Neuronal stem cell (in vitro differentiated cells): ENCODE data around the gene RREB1.

ENCODE experiments used
- DNase-seq: peaks from one replicate; pipeline ENCODE4 v3.0.0-alpha.2; 2013; ENCODE audit warnings: low spot score
- H2AFZ ChIP-seq: one replicate; pipeline ENCODE4 v1.6.1; 2013; ENCODE audit warnings: mild to moderate bottlenecking, low read length, inconsistent platforms
- H2AK5ac ChIP-seq: 2 replicates; pipeline ENCODE4 v1.6.1; 2013; ENCODE audit warnings: low read depth, mild to moderate bottlenecking, inconsistent platforms, low read length, moderate library complexity, mixed read lengths
- H2BK120ac ChIP-seq: 2 replicates; pipeline ENCODE4 v1.6.1; 2013; ENCODE audit warnings: low read depth, mild to moderate bottlenecking, inconsistent platforms, low read length, moderate library complexity, mixed read lengths
- H2BK12ac ChIP-seq: one replicate; pipeline ENCODE4 v1.6.1; 2013; ENCODE audit warnings: low read length, inconsistent platforms
- H2BK15ac ChIP-seq: 2 replicates; pipeline ENCODE4 v1.6.1; 2013; ENCODE audit warnings: mild to moderate bottlenecking, low read length, inconsistent platforms, mixed read lengths
- H2BK5ac ChIP-seq: one replicate; pipeline ENCODE4 v1.6.1; 2013; ENCODE audit warnings: inconsistent platforms, mild to moderate bottlenecking, low read length, moderate library complexity
- H3K14ac ChIP-seq: one replicate; pipeline ENCODE4 v1.6.1; 2013; ENCODE audit warnings: low read length, inconsistent platforms
- H3K18ac ChIP-seq: 2 replicates; pipeline ENCODE4 v1.6.1; 2013; ENCODE audit warnings: low read length, inconsistent platforms
- H3K23ac ChIP-seq: 2 replicates; pipeline ENCODE4 v1.6.1; 2013; ENCODE audit warnings: low read depth, mild to moderate bottlenecking, mixed read lengths, low read length, inconsistent platforms; ENCODE audit not compliant: poor library complexity
- H3K27ac ChIP-seq: replicated peaks from 3 replicates; pipeline ENCODE4 v1.5.1; 2013; ENCODE audit warnings: low read length, inconsistent platforms
- H3K27me3 ChIP-seq, 3 experiments: 2 replicates each; pipeline ENCODE4 v1.6.1; 2013; ENCODE audit warnings: low read length in 3 of 3, mild to moderate bottlenecking in 2 of 3, inconsistent platforms in 1 of 3, low read depth in 1 of 3, mixed read lengths in 1 of 3, moderate library complexity in 1 of 3; ENCODE audit not compliant: control insufficient read depth in 3 of 3, insufficient read depth in 3 of 3
- H3K36me3 ChIP-seq, 2 donors: replicated peaks in 1 of 2; 2 replicates each; pipeline ENCODE4 v1.6.1; 2013; ENCODE audit warnings: low read length in 2 of 2; ENCODE audit not compliant: control insufficient read depth in 2 of 2, insufficient read depth in 2 of 2
- H3K4ac ChIP-seq: 2 replicates; pipeline ENCODE4 v1.6.1; 2013; ENCODE audit warnings: inconsistent platforms, mild to moderate bottlenecking, low read length, moderate library complexity
- H3K4me1 ChIP-seq, 2 donors: 1 replicate in 1 of 2; 2 replicates in 1 of 2; pipeline ENCODE4 v1.6.1; 2013; ENCODE audit warnings: low read length in 2 of 2, low read depth in 1 of 2; ENCODE audit not compliant: control insufficient read depth in 2 of 2, insufficient read depth in 1 of 2
- H3K4me2 ChIP-seq: one replicate; pipeline ENCODE4 v1.6.1; 2013; ENCODE audit warnings: mild to moderate bottlenecking, low read length, inconsistent platforms; ENCODE audit not compliant: insufficient read depth, poor library complexity, severe bottlenecking
- H3K4me3 ChIP-seq, 2 donors: 2 replicates each; pipeline ENCODE4 v1.5.1; 2013; ENCODE audit warnings: low read length in 2 of 2, mild to moderate bottlenecking in 2 of 2, inconsistent platforms in 1 of 2, moderate library complexity in 1 of 2
- H3K79me1 ChIP-seq: one replicate; pipeline ENCODE4 v1.6.1; 2013; ENCODE audit warnings: low read depth, mild to moderate bottlenecking, inconsistent platforms, low read length, moderate library complexity
- H3K9ac ChIP-seq: one replicate; pipeline ENCODE4 v1.6.1; 2013; ENCODE audit warnings: mild to moderate bottlenecking, low read depth, low read length, inconsistent platforms; ENCODE audit not compliant: poor library complexity
- H3K9me3 ChIP-seq, 2 donors: replicated peaks in 1 of 2; 2 replicates each; pipeline versions ENCODE3 to v1.6.1; 2013; ENCODE audit warnings: low read length in 2 of 2, mild to moderate bottlenecking in 2 of 2, inconsistent platforms in 1 of 2, low read depth in 1 of 2, mixed read lengths in 1 of 2, moderate library complexity in 1 of 2; ENCODE audit not compliant: control insufficient read depth in 2 of 2, insufficient read depth in 1 of 2
- H4K8ac ChIP-seq: one replicate; pipeline ENCODE4 v1.6.1; 2013; ENCODE audit warnings: low read depth, mild to moderate bottlenecking, inconsistent platforms, low read length, moderate library complexity
- H4K91ac ChIP-seq: one replicate; pipeline ENCODE4 v1.6.1; 2013; ENCODE audit warnings: low read length, low read depth, mild to moderate bottlenecking, inconsistent platforms; ENCODE audit not compliant: poor library complexity
- WGBS, 2 donors: extraction: QIAGEN DNeasy Blood & Tissue Kit; methylation state at CpG; one replicate each; pipeline ENCODE4 v1.1.7; 2013; ENCODE audit warnings: missing lambda C conversion rate in 2 of 2, mixed read lengths in 1 of 2; ENCODE audit not compliant: insufficient read length in 2 of 2, insufficient replicate concordance in 1 of 2; ENCODE audit errors: extremely low coverage in 2 of 2; 5-methylcytosine and 5-hydroxymethylcytosine counted together

RREB1 gene

GRCh38 chr6:7236306-7237209 is 128.8 kb downstream of the RREB1 start:
- H2AFZ ChIP-seq, result no peak overlapping the region
- H4K8ac ChIP-seq, result no peak overlapping the region
- H4K91ac ChIP-seq, result no peak overlapping the region
- no peak for DNase-seq
- H3K4me2 ChIP-seq, result no peak overlapping the region
- no peak overlapping the region for H2BK12ac ChIP-seq
- no peak overlapping the region for H3K4me3 ChIP-seq
- H2AK5ac ChIP-seq, result no peak overlapping the region
- no peak overlapping the region for H2BK5ac ChIP-seq
- H3K18ac ChIP-seq, result no peak overlapping the region
- peak overlapping the region; percentile 28 for H3K4ac ChIP-seq
- no peaks in the 10 kb centered on the region for H3K79me1 ChIP-seq
- H3K27me3 ChIP-seq, result no peaks in the 10 kb centered on the region
- no peak overlapping the region for H2BK120ac ChIP-seq
- no peak overlapping the region for H2BK15ac ChIP-seq
- H3K9ac ChIP-seq, result no peak overlapping the region
- WGBS, 2 donors, result no CpG with 5 or more reads among the region's 8 CpGs
- H3K9me3 ChIP-seq, result no peaks in the 10 kb centered on the region
- H3K27ac ChIP-seq, result no peak overlapping the region
- H3K36me3 ChIP-seq, result peaks cover 4 to 51% of the 10 kb centered on the region in 2 donors
- H3K23ac ChIP-seq, result no peak overlapping the region
- peak overlapping the region; percentile 12 for H3K14ac ChIP-seq
- peaks cover 0 to 3% of the 10 kb centered on the region in 2 donors for H3K4me1 ChIP-seq

GRCh38 chr6:7237653-7238188 is 130.0 kb downstream of the RREB1 start:
- H3K4me3 ChIP-seq, result no peak overlapping the region
- H3K79me1 ChIP-seq, result no peaks in the 10 kb centered on the region
- H2AK5ac ChIP-seq, result no peak overlapping the region
- no peak overlapping the region for H2BK12ac ChIP-seq
- H4K8ac ChIP-seq, result peak overlapping the region; percentile 31
- no peak overlapping the region for H2BK5ac ChIP-seq
- H2BK15ac ChIP-seq, result no peak overlapping the region
- no peak overlapping the region for H4K91ac ChIP-seq
- H2AFZ ChIP-seq, result no peak overlapping the region
- H3K27ac ChIP-seq, result no peak overlapping the region
- peaks cover 9% of the 10 kb centered on the region in 2 donors for H3K4me1 ChIP-seq
- no peak overlapping the region for H3K9ac ChIP-seq
- DNase-seq, result no peak
- no peak overlapping the region for H2BK120ac ChIP-seq
- H3K4ac ChIP-seq, result no peak overlapping the region
- H3K14ac ChIP-seq, result no peak overlapping the region
- no peak overlapping the region for H3K23ac ChIP-seq
- H3K36me3 ChIP-seq, result peaks cover 2 to 41% of the 10 kb centered on the region in 2 donors
- H3K4me2 ChIP-seq, result no peak overlapping the region
- H3K18ac ChIP-seq, result no peak overlapping the region
- no peaks in the 10 kb centered on the region for H3K9me3 ChIP-seq
- no peaks in the 10 kb centered on the region for H3K27me3 ChIP-seq
- no CpG with 5 or more reads among the region's 8 CpGs for WGBS, 2 donors

- H3K9me3 ChIP-seq, result no peaks in the 10 kb centered on the region
- H4K8ac ChIP-seq, result no peak overlapping the region
- H3K23ac ChIP-seq, result no peak overlapping the region
- no peak overlapping the region for H3K4ac ChIP-seq
- no peak overlapping the region for H2AFZ ChIP-seq
- H3K4me2 ChIP-seq, result no peak overlapping the region
- WGBS, 2 donors, result no CpG with 5 or more reads among the region's 5 CpGs
- H3K4me3 ChIP-seq, result no peak overlapping the region
- H2BK12ac ChIP-seq, result no peak overlapping the region
- no peak overlapping the region for H4K91ac ChIP-seq
- H3K4me1 ChIP-seq, result peaks cover 13 to 14% of the 10 kb centered on the region in 2 donors
- no peak overlapping the region for H3K27ac ChIP-seq
- H3K14ac ChIP-seq, result no peak overlapping the region
- no peak for DNase-seq
- no peak overlapping the region for H2BK5ac ChIP-seq
- no peak overlapping the region for H2AK5ac ChIP-seq
- H3K36me3 ChIP-seq, result peaks cover 2 to 36% of the 10 kb centered on the region in 2 donors
- no peak overlapping the region for H3K9ac ChIP-seq
- H2BK120ac ChIP-seq, result no peak overlapping the region
- no peaks in the 10 kb centered on the region for H3K79me1 ChIP-seq
- H3K27me3 ChIP-seq, result no peaks in the 10 kb centered on the region
- no peak overlapping the region for H2BK15ac ChIP-seq
- H3K18ac ChIP-seq, result no peak overlapping the region
These were observed 130.8 kb downstream of the RREB1 start for GRCh38 chr6:7238526-7238899.

GRCh38 chr6:7238900-7239589 is 131.3 kb downstream of the RREB1 start:
- no peak overlapping the region for H2BK12ac ChIP-seq
- H3K14ac ChIP-seq, result no peak overlapping the region
- H4K8ac ChIP-seq, result no peak overlapping the region
- no peak overlapping the region for H4K91ac ChIP-seq
- no peak overlapping the region for H2AFZ ChIP-seq
- H2BK120ac ChIP-seq, result no peak overlapping the region
- H3K27ac ChIP-seq, result no peak overlapping the region
- no peaks in the 10 kb centered on the region for H3K27me3 ChIP-seq
- no peak overlapping the region for H3K4me3 ChIP-seq
- no peak overlapping the region for H3K18ac ChIP-seq
- DNase-seq, result peak; percentile 64
- no peaks in the 10 kb centered on the region for H3K79me1 ChIP-seq
- H3K4me2 ChIP-seq, result no peak overlapping the region
- H3K36me3 ChIP-seq, result peaks cover 2 to 31% of the 10 kb centered on the region in 2 donors
- no peak overlapping the region for H2BK5ac ChIP-seq
- H3K9ac ChIP-seq, result no peak overlapping the region
- no peak overlapping the region for H3K4ac ChIP-seq
- WGBS, 2 donors, result no CpG with 5 or more reads among the region's 10 CpGs
- H2AK5ac ChIP-seq, result no peak overlapping the region
- peaks cover 13% of the 10 kb centered on the region in 2 donors for H3K4me1 ChIP-seq
- no peak overlapping the region for H3K23ac ChIP-seq
- no peak overlapping the region for H2BK15ac ChIP-seq
- no peaks in the 10 kb centered on the region for H3K9me3 ChIP-seq
